GM12878 (cell line): ENCODE data around the gene DARS1.

ENCODE experiments used
- EP300 ChIP-seq, 2 experiments: fragments of 150-350 bp in 1 of 2; IDR thresholded peaks; 2 replicates each; pipeline ENCODE4 v1.6.1; 2011 to 2012; ENCODE audit warnings: low read depth in 2 of 2, low read length in 2 of 2, borderline replicate concordance in 1 of 2, improper control_type of control experiment in 1 of 2, inconsistent platforms in 1 of 2; ENCODE audit not compliant: control insufficient read depth in 1 of 2
- TAF1 ChIP-seq: IDR thresholded peaks from 2 replicates; pipeline ENCODE4 v1.6.1; 2011; ENCODE audit warnings: mild to moderate bottlenecking, low read depth, low read length, borderline replicate concordance
- TF ChIP-seq, protein P1 (sequence below): IDR thresholded peaks from 2 replicates; pipeline ENCODE4 v1.6.1; 2012; ENCODE audit warnings: low read depth, low read length, improper control_type of control experiment

DNA sequence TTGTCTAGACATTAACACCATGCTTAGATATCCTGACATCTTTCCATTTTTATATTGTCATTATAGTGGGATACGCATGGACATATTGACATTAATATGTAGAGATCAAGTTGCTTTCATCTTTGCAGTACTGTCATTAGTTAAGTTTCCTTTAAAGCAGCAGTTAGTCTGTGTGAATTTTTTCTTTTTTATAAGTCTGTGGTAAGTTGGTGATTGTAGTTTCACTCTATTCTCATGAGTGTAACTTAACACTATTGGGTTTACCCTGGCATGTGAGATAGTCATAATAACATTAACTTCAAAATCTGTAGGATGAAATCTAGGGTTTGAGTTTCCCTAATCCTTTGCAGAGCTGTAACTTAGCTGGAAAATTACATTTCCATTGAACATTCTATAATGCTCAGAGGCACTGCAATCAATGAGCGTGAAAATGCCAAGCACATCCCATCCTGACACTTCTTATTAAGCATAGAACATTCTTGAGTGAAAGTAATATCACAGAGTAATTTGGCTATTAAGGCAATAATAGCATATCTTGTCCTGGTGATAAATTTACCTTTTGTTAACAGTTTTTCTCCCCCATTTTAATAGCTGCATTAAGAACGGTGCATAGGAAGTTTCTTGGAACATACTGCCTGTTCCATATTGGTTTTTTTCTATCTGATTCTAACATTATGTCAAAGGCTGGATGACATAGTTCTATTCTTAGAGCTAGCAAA is 47.5 kb upstream of the DARS1 start:
- TF ChIP-seq EP300 (IDR thresholded peaks at IDR 0.05; ENCODE audit: borderline replicate concordance in 1 of 2, control insufficient read depth in 1 of 2, low read depth in 2 of 2, low read length in 2 of 2) (no peak), TAF1 (no peak)
- TF ChIP-seq, protein P1, sequence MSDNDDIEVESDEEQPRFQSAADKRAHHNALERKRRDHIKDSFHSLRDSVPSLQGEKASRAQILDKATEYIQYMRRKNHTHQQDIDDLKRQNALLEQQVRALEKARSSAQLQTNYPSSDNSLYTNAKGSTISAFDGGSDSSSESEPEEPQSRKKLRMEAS = no peak
